NT2/D1 (cell line): ENCODE measurements around the gene DIDO1.

Experiments
- SUZ12 ChIP-seq: IDR thresholded peaks from 2 replicates; pipeline ENCODE4 v1.6.1; 2011; ENCODE audit not compliant: insufficient read length, insufficient read depth; ENCODE audit errors: extremely low read depth
- YY1 ChIP-seq: IDR thresholded peaks from 2 replicates; pipeline ENCODE4 v1.6.1; 2011; ENCODE audit not compliant: insufficient read length, insufficient read depth
- ZNF274 ChIP-seq: IDR thresholded peaks from 2 replicates; pipeline ENCODE4 v1.6.1; 2011; ENCODE audit warnings: mild to moderate bottlenecking, low read depth, low read length

DNA sequence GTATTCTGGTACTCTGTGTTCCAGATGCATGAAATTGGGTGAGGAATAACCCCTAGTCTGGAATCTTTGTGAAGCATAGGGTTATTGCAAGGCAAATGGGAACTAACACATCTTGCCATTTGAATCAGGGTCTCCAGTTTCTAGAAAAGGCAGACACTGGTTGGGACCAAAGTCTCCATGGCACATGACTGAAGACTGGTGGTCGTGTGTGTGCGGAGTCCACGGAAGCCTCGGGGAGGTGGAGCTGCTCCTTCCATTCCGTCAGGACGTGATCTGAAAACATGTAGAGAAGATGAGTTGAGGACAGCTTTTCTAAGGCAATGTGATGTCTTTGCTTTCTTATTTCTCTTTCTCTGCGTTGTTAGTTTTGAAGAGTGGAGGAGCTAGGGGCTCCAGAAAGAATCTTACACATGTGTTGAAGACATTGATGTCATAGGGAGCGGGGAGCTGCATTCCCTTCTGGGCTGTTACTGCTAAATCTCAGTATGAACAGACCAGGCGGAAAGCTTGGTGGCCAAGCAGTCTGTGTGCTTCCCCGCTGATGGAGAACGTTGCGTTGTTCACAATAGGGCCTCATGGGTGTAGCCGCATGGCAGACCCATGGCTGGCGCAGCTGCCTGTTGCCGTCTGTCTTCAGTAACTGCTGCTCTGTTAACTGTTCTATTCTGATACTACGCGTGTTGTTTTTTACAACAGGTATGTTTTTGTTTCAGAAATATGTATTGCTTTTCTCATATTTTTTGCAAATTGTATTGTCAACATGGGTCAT lies 21.4 kb upstream of the DIDO1 start:
- TF ChIP-seq ZNF274 (no peak), YY1 (no peak), SUZ12 (no peak)
